GM21390 (cell line): ENCODE measurements around the gene KAT8.
"Not testable (repeated sequence)": the region's sequence is repeated elsewhere in the genome, so short reads cannot be mapped to it uniquely, and the experiment has no call there.

Experiments
- ATAC-seq: cut with Tn5 transposase; IDR thresholded peaks from one replicate; pipeline ENCODE4 v1.9.1; 2021; ENCODE audit not compliant: unreplicated experiment

KAT8 gene

DNA sequence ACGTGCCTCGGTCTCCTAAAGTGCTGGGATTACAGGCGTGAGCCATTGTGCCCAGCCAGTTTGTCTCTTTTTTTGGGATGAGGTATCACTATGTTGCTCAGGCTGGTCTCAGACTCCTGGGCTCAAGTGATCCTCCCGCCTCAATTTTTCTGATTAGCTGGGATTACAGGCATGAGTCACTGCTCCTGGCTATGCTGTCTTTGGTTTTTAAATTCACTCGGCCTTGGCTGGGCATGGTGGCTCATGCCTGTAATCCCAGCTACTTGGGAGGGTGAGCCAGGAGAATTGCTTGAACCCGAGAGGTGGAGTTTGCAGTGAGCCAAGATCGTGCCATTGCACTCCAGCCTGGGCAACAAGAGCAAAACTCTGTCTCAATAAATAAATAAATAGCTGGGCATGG lies 27.0 kb downstream of the KAT8 start:
- not testable (repeated sequence) for ATAC-seq

DNA sequence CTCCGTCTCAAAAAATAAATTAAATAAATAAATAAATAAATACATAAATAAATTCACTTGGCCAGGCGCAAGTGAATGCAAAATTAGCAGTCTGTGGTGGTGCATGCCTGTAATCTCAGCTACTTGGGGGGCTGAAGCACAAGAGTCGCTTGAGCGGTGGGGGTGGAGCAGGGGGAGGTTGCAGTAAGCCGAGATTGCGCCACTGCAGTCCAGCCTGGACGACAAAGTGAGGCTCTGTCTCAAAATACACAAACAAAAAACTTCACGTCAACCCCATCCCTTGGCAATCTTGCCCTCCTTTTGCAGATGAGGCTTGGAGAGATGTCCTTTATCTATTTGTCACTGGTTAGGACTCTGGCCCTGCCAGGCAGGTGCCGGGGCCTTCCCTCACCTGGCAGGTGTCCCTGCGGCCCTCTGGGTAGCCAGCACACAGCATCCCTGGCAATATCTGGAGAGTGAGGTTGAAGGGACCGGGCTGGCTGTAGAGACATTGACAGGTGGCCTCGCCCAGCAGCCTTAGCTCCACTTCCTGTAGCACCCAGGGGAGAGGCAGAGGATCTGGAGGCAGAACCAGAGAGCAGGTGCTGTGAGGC lies 28.0 kb downstream of the KAT8 start:
- ATAC-seq, result no peak

DNA sequence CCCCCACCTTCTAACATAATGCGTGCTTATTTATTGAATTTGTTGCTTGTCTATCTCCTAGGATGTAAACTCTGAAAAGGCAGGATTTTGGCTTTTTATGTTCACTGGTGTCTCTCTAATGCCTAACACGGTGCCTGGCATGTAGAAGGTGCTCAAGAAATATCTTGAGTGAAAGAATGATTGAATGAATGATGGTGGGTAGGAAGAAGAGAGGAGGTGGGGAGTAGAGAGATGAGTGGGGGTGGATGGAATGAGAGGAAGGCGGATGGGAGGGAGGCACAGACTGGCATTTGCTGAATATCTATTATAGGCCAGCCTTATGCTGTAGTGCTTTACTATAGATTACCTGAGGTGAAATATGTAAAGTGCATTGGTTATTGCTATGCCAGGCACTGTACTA lies 30.1 kb downstream of the KAT8 start:
- ATAC-seq, result no peak

DNA sequence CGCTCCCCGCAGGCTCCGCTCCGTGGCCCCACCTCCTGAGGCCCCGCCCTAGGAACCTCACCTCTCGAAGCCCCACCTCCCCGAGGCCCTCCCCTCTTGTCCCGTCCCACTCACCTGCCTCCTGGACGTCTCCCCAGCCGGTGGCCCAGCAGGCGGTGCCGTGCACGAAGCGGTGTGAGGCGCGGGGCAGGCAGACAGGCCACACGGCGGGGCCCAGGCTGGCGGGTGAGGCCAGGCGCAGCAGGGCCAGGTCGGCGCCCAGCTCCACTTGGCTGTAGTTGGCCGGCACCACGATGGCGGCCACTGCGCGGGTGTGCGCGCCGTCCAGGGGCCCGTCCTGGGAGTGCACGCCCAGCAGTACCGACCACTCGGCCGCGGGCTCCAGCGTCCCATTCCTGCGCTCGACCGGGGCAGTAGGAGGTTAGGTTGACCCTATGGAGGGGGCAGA lies 30.8 kb downstream of the KAT8 start:
- no peak for ATAC-seq

DNA sequence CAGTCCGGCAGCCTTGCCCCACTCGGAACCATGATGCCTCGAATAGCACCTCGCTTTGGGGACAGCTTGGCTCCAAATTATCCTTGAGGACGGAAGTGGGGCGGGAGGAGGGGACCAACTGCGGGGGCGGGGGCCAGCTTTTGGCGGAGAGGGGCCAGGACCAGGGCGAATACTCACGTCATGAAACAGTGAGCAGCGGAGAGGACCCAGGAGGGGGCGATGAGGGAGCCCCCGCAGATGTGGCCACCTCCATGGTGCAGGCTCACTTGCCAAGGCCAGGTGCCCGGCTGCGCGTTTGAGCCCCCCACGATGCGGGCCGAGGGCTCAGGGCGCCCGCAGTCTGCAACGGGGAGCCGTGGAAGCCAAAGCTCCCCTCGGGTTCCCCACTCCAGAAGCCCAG lies 31.4 kb downstream of the KAT8 start:
- no peak for ATAC-seq

DNA sequence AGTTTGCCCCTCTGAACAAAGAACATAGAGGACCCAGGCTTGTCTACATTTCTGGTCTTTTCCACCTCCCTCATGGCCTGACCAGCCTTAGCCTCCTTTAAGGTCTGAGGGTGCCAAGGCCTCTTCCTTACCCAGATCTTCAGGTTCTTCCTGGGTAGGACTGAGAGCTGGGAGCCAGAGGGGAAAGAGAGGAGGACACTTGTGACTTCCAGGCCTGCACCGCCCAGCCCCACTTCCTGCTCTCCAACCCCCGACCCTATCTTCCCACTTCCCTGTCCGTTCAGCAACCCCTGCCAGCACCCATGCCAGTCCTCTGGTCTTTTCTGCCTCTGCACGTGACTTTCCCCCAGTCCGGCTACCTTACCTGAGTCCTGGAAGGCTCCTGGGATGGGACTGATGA lies 31.9 kb downstream of the KAT8 start:
- no peak for ATAC-seq

DNA sequence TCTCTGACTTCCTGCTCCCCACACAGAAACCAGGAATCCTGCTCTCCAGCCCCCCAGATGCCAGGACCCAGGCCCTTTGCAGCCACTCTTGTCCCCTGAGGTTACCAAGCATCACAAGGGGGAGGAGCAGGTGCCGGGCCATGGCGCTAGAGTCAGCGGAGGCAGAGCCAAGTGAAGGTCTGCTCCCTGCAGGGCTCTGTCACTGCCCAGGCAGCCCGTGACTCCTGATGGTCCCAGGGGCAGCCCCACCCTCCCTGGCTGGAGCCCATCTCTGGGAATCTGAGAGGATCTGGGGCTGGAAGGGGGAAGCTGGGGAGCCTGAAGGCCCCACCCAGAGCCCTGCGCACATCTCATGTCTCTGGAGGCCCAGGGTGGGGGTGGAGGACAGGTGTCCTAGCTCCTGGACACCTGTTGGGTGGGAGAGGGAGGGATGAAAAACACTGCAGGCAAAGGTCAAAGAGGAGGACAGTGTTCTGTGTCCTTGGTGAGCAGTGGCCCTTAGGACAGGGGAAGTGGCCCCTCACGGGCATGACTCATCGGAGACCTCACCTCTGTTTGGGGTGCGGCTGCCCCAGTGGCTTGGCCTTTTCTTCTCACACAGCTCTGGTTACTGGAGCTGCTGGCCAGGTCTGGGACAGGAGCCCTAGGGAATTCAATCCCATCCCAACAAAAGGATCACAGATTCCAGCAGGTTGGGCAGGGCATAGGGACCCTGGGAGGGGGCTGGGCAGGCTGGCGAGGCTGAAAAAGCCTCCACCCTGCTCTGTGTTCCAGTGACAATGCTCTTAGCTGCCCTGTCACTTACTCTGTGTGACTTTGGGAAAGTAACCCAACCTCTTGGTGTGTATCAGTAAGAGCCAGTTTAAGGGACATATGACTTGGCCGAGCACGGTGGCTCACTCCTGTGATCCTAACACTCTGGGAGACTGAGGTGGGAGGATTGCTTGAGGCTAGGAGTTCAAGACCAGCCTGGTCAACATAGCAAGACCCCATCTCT lies 32.7 kb downstream of the KAT8 start, which contains the start of gene PRSS36:
Gene PRSS36 (minus strand): TSS at position 173 of the 997 bp plus-strand sequence. CDS start 31 bp downstream, at position 142.
- ATAC-seq, result no peak

DNA sequence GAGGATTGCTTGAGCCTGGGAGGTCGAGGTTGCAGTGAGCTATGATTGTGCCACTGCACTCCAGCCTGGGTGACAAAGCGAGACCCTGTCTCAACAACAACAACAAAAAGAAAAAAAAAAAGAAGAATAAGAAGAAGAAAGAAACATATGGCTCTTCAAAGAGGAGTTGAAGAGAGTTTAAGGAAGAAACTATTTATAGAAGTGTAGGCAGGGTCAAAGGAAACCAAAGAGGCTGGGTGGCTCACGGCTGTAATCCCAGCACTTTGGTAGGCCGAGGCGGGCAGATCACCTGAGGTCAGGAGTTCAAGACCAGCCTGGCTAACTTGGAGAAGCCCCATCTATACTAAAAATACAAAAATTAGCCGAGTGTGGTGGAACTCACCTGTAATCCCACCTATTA lies 33.5 kb downstream of the KAT8 start:
- ATAC-seq, result not testable (repeated sequence)

DNA sequence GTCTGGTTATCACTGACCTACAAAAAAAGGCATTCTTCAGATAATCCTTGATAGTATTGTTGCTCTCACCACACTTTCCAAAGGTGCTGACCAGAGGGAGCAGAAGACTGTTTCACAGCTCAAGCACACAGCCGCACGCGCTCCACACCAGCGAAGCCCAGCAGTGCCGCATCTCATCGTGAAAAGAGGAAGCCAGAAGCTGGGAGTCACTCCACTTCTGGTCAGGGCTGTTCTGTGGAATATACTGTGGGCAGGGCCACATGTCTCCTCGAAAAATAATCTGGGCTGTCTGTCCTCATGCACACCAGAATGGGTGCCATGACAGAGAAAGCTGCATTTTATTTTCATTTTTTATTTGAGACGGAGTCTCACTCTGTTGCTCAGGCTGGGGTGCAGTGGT lies 39.7 kb downstream of the KAT8 start:
- ATAC-seq, result no peak

DNA sequence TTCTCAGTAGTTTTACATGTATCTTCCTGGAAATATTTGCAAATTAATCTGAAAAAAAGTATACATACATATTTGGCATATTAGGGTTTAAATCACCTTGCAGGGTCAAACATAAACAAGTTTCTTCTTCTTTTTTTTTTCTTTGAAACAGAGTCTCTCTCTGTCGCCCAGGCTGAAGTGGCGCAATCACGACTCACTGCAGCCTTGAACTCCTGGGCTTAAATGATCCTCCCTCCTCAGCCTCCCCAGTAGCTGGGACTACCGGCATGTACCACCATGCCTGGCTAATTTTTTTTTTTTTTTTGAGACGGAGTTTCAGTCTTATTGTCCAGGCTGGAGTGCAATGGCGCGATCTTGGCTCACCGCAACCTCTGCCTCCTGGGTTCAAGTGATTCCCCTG lies 49.9 kb downstream of the KAT8 start:
- no peak for ATAC-seq

DNA sequence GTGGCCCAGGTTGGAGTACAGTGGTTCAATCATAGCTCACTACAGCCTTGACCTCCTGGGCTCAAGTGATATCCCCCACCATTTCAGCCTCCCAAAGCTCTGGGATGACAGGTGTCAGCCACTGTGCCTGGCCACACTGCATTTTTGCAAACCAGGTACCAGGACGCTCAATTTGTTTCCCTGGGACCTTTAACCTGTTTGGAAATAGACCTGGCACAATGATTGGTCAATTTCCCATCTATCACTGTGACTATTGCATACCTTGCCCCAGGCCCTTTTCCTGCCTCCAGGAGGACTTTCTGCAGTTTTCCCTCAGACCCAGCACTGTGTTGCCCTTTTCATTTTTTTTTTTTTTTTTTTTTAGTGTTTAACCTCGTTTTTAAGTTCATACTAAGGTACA lies 51.4 kb downstream of the KAT8 start:
- no peak for ATAC-seq

DNA sequence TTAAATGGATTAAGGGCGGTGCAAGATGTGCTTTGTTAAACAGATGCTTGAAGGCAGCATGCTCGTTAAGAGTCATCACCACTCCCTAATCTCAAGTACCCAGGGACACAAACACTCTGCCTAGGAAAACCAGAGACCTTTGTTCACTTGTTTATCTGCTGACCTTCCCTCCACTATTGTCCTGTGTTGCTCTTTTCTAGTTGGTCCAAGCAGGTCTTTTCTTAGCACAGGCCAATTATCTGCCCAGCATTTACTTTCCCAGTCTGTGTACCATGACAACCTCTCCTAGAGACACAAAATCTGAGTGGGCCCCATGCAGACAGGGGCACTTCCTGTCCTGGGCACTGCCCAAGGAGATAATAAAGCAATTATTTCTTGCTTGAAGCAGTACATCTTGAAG lies 52.6 kb downstream of the KAT8 start:
- ATAC-seq, result not testable (repeated sequence)

DNA sequence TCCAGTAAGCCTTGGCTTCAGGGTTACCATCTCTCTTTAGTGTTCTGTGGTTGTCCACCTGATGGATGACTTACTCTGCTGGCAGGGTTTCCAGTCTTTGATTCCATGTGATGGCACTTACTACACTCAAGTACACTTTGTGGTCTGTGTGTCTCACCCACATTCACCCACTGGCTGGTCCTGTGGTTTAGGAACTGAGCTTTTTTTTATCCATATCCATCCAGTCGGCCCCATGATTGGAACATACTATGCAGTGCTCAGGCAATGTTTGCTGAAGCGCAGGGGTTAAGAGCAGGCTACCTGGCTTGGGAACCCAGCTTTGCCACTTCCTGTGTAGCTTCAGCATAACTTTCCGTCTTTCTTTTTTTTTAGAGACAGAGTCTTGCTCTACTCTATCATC lies 59.7 kb downstream of the KAT8 start:
- no peak for ATAC-seq

DNA sequence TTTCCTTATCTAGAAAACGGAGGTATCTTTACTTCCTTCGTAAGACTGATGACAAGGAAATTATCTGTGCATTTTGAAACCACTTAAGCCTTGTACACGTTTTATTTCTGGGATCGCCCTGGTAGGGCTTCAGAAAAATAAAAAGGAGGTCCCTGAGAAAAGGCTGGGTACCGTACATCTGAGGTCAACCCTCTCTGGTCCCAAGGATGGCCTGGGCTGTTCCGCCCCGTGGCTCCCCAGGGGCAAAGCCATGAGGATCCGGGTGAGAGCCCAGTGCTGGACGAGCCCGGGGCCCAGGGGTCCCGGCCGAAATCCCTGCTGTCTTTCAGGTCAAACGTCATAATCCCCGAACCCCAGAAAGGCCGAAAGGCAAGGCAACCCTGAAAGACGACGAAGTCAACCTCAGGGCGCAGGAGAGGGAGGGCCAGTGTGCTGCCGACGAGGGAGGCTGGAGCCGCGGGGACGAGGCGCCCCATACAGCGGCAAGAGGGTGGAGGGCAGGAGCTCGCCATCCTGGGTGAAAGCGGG lies 61.8 kb downstream of the KAT8 start:
- ATAC-seq, result peak; percentile 1

DNA sequence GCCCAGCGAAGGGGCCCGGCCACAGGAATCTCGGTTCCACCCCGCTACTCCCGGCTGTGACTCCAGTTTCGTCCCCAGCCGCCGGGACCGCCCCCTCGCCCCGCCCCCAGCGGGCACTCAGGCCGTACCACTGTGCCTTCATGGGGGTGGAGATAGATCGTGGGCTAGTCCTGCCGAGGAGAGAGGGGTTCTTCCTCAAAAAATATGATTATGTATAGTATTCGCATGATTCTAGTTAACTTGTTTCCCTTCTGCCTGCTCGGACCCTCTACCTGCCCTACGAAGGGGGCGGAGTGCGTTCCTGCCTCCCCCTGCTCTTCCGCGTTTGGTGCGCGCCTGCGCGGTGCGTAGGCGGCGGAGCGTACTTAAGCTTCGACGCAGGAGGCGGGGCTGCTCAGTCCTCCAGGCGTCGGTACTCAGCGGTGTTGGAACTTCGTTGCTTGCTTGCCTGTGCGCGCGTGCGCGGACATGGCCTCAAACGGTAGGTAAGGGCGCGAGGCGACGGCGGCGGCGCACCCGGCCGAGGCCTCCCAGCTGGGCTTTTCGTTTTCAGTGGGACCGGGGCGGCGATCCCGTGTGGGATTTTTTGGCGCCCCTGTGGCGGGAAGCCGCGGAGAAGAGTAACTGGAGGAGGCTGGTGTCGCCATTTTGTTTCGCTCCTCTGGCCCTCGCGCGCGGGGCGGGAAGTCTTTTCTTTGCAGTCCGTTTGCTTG lies 62.4 kb downstream of the KAT8 start, which contains the start of gene FUS:
Gene FUS (plus strand): TSS at position 393 of the 713 bp plus-strand sequence. CDS start 76 bp downstream, at position 469.
- peak; percentile 50 for ATAC-seq
